ENCODE data around the gene MMEL1.

MMEL1 gene

DNA sequence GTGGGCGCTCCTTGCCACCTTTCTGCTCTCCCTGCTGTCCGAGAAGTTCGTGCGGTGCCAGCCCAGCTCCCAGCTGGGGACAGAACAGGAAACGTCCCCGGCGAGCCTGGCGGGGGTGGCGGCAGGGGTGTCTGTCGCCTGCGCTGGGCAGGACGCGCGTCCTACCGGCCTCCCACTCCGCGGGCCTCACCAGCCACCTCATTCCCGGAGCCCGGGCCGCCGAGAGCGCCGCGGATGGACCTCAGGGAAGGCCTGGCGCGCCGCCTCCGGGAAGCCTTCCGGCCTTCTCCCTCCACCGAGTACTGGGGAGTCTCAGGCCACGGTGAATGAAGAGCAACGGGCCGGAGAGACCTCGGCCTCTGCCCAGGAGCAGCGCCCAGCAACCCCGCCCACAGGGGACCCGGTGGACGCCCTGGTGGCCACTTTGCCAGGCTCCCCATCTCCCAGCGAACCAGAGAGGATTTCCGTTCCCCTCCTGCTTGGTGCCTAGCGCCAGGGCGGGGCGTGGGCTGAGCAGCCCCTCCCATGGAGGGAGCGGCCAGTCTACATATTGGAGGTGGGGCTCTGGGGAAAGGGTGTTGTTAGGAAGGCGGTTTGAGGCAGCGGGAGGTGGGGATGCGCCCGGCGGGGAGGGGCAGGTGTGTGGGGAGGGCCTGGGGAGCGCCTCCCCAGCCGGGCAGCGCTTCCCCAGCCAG lies 86.2 kb downstream of the MMEL1 start:
- no peak for TF ChIP-seq CTCF (IDR thresholded peaks at IDR 0.05; ENCODE audit: poor library complexity, severe bottlenecking)
- DNase-seq (ENCODE audit: low spot score) (peak; percentile 89), ATAC-seq (ENCODE audit: low read depth) (peak; percentile 72)
- Histone ChIP-seq H3K27ac (ENCODE audit: poor library complexity, severe bottlenecking) (peak overlapping the region; percentile 78), H3K27me3 (ENCODE audit: insufficient read depth, poor library complexity, severe bottlenecking) (no peaks in the 10 kb centered on the region), H3K36me3 (ENCODE audit: low read depth) (no peaks in the 10 kb centered on the region), H3K4me1 (ENCODE audit: insufficient read depth, poor library complexity, severe bottlenecking) (peaks cover 5% of the 10 kb centered on the region), H3K4me3 (ENCODE audit: severe bottlenecking) (peak overlapping the region; percentile 38), H3K9me3 (ENCODE audit: severe bottlenecking) (no peaks in the 10 kb centered on the region)

DNA sequence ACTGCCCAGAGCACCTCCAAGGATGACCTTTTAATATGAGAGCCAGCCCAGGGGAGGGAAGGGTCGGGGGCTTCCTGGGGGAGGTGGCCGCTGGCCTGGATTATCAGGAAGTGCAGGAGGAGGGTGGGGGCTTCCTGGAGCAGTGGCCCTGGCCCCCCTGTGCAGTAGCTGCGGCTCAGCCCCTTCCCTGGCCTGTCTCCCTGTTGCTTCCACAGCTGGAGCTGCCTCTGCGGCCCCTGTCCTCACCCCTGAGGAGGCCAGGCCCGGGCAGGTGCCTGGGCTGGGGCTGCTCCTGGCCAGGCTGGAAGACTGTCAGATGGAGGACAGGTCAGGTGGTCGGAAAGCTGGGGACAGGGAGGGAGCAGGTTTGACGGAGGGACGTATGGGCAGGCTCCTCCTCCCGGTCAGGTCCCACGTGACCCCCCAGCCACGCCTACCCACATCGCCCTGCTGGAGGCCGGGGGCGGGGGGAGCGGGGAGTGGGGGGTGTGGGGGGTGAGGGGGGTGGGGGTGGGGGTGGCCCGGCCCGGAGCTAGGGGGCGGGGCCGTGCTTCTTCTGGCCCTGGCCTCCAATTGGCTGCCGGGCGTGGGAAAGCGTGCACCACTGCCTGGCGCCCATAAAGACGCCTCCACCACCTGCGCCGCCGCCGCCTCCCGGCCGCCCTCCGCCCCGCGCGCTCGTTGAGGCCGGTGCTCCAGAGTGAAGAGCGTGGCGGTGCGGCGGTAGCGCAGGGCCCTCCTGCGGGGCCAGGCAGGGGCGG lies 86.9 kb downstream of the MMEL1 start:
- no peak for TF ChIP-seq CTCF (IDR thresholded peaks at IDR 0.05; ENCODE audit: poor library complexity, severe bottlenecking)
- no peaks in the 10 kb centered on the region for H3K27me3 ChIP-seq (ENCODE audit: insufficient read depth, poor library complexity, severe bottlenecking)
- H3K4me3 ChIP-seq (ENCODE audit: severe bottlenecking), result peak overlapping the region; percentile 38
- peak overlapping the region; percentile 78 for H3K27ac ChIP-seq (ENCODE audit: poor library complexity, severe bottlenecking)
- ATAC-seq (ENCODE audit: low read depth) (peak; percentile 57), DNase-seq (ENCODE audit: low spot score) (peak; percentile 88)
- peaks cover 5% of the 10 kb centered on the region for H3K4me1 ChIP-seq (ENCODE audit: insufficient read depth, poor library complexity, severe bottlenecking)
- H3K9me3 ChIP-seq (ENCODE audit: severe bottlenecking), result no peaks in the 10 kb centered on the region
- no peaks in the 10 kb centered on the region for H3K36me3 ChIP-seq (ENCODE audit: low read depth)

- ATAC-seq (ENCODE audit: low read depth) (no peak), DNase-seq (ENCODE audit: low spot score) (no peak)
- Histone ChIP-seq H3K27ac (ENCODE audit: poor library complexity, severe bottlenecking) (peak overlapping the region; percentile 78), H3K4me1 (ENCODE audit: insufficient read depth, poor library complexity, severe bottlenecking) (peaks cover 5% of the 10 kb centered on the region), H3K27me3 (ENCODE audit: insufficient read depth, poor library complexity, severe bottlenecking) (no peaks in the 10 kb centered on the region), H3K4me3 (ENCODE audit: severe bottlenecking) (no peak overlapping the region), H3K9me3 (ENCODE audit: severe bottlenecking) (no peaks in the 10 kb centered on the region), H3K36me3 (ENCODE audit: low read depth) (no peaks in the 10 kb centered on the region)
- TF ChIP-seq CTCF (IDR thresholded peaks at IDR 0.05; ENCODE audit: poor library complexity, severe bottlenecking), result no peak
Observed at GRCh38 chr1:2544875-2545640, 87.8 kb downstream of the MMEL1 start.

DNA sequence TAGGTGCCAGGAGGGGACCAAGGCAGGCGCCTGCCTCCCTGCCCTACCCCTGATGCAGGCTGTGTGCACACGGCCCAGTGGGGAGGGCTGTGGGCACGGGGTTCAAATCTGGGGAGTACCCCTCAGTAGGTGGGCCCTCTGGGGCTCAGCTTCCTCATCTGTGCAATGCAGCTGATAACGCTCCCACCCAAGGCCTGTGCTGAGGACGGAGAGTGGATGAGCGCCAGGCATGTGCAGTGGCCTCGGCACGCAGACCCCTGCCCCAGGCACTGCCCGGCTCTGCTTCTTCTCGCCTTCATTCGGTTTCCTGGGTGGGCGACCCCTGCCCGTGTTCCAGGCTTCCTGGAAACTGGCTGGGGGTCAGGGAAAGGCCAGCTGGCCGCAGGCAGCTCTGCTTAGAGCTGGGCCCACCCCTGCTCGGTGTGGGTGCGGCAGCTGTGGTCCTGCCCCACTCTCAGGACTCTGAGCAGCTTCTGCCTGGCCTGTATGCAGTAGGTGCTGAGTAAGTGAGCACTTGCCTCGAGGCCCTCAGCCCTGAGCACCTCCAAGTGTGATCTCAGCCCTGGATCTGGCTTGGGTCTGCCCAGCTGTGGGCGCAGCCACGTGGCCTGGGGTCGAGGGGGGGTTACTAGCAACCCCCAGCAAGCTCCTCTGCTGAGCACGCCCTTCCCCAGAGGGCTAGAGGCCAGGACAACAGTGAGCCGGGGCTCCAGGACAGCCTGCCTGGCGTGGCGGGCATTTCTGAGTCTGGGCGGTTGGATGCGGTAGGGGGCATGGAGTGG lies 88.5 kb downstream of the MMEL1 start:
- peak overlapping the region; percentile 78 for H3K27ac ChIP-seq (ENCODE audit: poor library complexity, severe bottlenecking)
- no peaks in the 10 kb centered on the region for H3K27me3 ChIP-seq (ENCODE audit: insufficient read depth, poor library complexity, severe bottlenecking)
- H3K36me3 ChIP-seq (ENCODE audit: low read depth), result no peaks in the 10 kb centered on the region
- TF ChIP-seq CTCF (IDR thresholded peaks at IDR 0.05; ENCODE audit: poor library complexity, severe bottlenecking), result no peak
- H3K9me3 ChIP-seq (ENCODE audit: severe bottlenecking), result no peaks in the 10 kb centered on the region
- H3K4me1 ChIP-seq (ENCODE audit: insufficient read depth, poor library complexity, severe bottlenecking), result peaks cover 5% of the 10 kb centered on the region
- no peak for DNase-seq (ENCODE audit: low spot score)
- no peak for ATAC-seq (ENCODE audit: low read depth)
- H3K4me3 ChIP-seq (ENCODE audit: severe bottlenecking), result no peak overlapping the region

Measured in RWPE2 (cell line).